GM12878 (cell line): Measurements from ENCODE around the gene MYOM1. TPM values are rescaled to one million over a fixed set of nuclear protein-coding genes. Genes with fewer than 3 reads are reported as not detected.

ENCODE experiments used
- ATAC-seq: fragments of 200-7000 bp; cut with Tn5 transposase; 3 replicates; pipeline ENCODE4 v1.9.1; 2020; ENCODE audit warnings: mild to moderate bottlenecking, moderate library complexity
- BruUV-seq: library from RNA; stranded (reverse); fragments of 400-500 nt; replicated peaks from 2 replicates; lab custom pipeline; 2021; lab: Mats Ljungman, UMichigan
- CTCF ChIA-PET: fragments of 300-600 bp; sonication (Branson Sonifier 250); formaldehyde crosslinking; extraction: SDS; loops from one replicate; lab custom pipeline; 2021; ENCODE audit warnings: inconsistent platforms; lab: Yijun Ruan, JAX
- POLR2A ChIA-PET: fragments of 350-600 bp; formaldehyde crosslinking; extraction: SDS; loops from one replicate; lab custom pipeline; 2021; ENCODE audit warnings: inconsistent platforms; lab: Charles Lee
- RAD21 ChIA-PET: fragments of 300-600 bp; sonication (Branson Sonifier 250); formaldehyde crosslinking; loops from one replicate; lab custom pipeline; 2023; ENCODE audit warnings: antibody characterized with exemption; ENCODE audit not compliant: unreplicated experiment; lab: Charles Lee
- SMC1A ChIA-PET: fragments of 300-600 bp; sonication (Branson Sonifier 250); formaldehyde crosslinking; loops from one replicate; lab custom pipeline; 2023; ENCODE audit not compliant: unreplicated experiment, uncharacterized antibody; lab: Charles Lee
- DNase-seq: peaks from one replicate; pipeline ENCODE4 v3.0.0-alpha.2; 2011; ENCODE audit warnings: low read depth, low spot score
- FAIRE-seq: peaks from 3 replicates; lab custom pipeline; 2011; peaks lifted over from hg19 to GRCh38; lab: Jason Lieb, UNC
- H2AFZ ChIP-seq: 2 replicates; pipeline ENCODE4 v1.6.0; 2011; ENCODE audit warnings: low read depth, low read length, control low read depth; ENCODE audit not compliant: control insufficient read depth
- H3K27ac ChIP-seq: 2 replicates; pipeline ENCODE4 v1.5.1; 2011; ENCODE audit warnings: control low read depth; ENCODE audit not compliant: control insufficient read depth, insufficient read depth
- H3K27me3 ChIP-seq, 2 experiments: replicated peaks in 1 of 2; 2 replicates each; pipeline versions ENCODE4 v1.6.0 to v1.6.1; 2011; ENCODE audit warnings: low read length in 1 of 2; ENCODE audit not compliant: control insufficient read depth in 2 of 2, insufficient read depth in 2 of 2
- H3K36me3 ChIP-seq, 2 experiments: 2 replicates each; pipeline ENCODE4 v1.5.1; 2011; ENCODE audit warnings: low read length in 1 of 2; ENCODE audit not compliant: control insufficient read depth in 2 of 2, insufficient read depth in 2 of 2
- H3K4me1 ChIP-seq: 2 replicates; pipeline ENCODE4 v1.6.1; 2011; ENCODE audit warnings: mild to moderate bottlenecking, low read length, moderate library complexity, mixed read lengths; ENCODE audit not compliant: control insufficient read depth, insufficient read depth
- H3K4me2 ChIP-seq: 2 replicates; pipeline ENCODE4 v1.6.0; 2011; ENCODE audit warnings: control low read depth; ENCODE audit not compliant: control insufficient read depth, insufficient read depth
- H3K4me3 ChIP-seq: fragments of 200-600 bp; sonication (generic); 2 replicates; pipeline ENCODE4 v1.5.1; 2016
- H3K79me2 ChIP-seq: 2 replicates; pipeline ENCODE4 v1.6.0; 2011; ENCODE audit warnings: low read length; ENCODE audit not compliant: control insufficient read depth, insufficient read depth
- H3K9ac ChIP-seq: 2 replicates; pipeline ENCODE4 v1.8.0; 2011; ENCODE audit warnings: low read length, control low read depth, mixed read lengths; ENCODE audit not compliant: control insufficient read depth, insufficient read depth
- H3K9me3 ChIP-seq: replicated peaks from 3 replicates; pipeline ENCODE4 v1.5.1; 2011; ENCODE audit warnings: mild to moderate bottlenecking, low read length; ENCODE audit not compliant: control insufficient read depth, insufficient read depth
- H4K20me1 ChIP-seq: 2 replicates; pipeline ENCODE4 v1.6.0; 2011; ENCODE audit not compliant: control insufficient read depth, insufficient read depth
- CBFB ChIP-seq: IDR thresholded peaks from 2 replicates; pipeline ENCODE4 v1.6.1; 2016; ENCODE audit warnings: antibody characterized with exemption, low read depth
- CHD4 ChIP-seq: fragments of 200-600 bp; sonication (generic); IDR thresholded peaks from 2 replicates; pipeline ENCODE4 v1.6.1; 2016; ENCODE audit warnings: mild to moderate bottlenecking
- KAT2A ChIP-seq: conservative IDR thresholded peaks from 2 replicates; pipeline ENCODE4 v1.6.1; 2011; ENCODE audit warnings: low read depth, low read length; ENCODE audit not compliant: control insufficient read depth
- MAX ChIP-seq: IDR thresholded peaks from 2 replicates; pipeline ENCODE4 v1.6.1; 2012; ENCODE audit warnings: low read depth, low read length, improper control_type of control experiment
- NFYB ChIP-seq: IDR thresholded peaks from 2 replicates; pipeline ENCODE4 v1.6.1; 2011; ENCODE audit warnings: low read depth, mild to moderate bottlenecking, low read length, improper control_type of control experiment, moderate library complexity; ENCODE audit not compliant: insufficient read depth
- PML ChIP-seq: IDR thresholded peaks from 2 replicates; pipeline ENCODE4 v1.6.1; 2012; ENCODE audit warnings: low read length, inconsistent platforms
- RAD51 ChIP-seq: fragments of 450-650 bp; IDR thresholded peaks from 2 replicates; pipeline ENCODE4 v1.6.1; 2016; ENCODE audit warnings: moderate library complexity, mild to moderate bottlenecking, inconsistent platforms
- RELA ChIP-seq: fragments of 450-650 bp; IDR thresholded peaks from 2 replicates; pipeline ENCODE4 v1.8.0; 2014; ENCODE audit warnings: borderline replicate concordance; ENCODE audit not compliant: partially characterized antibody
- SIX5 ChIP-seq: IDR thresholded peaks from 2 replicates; pipeline ENCODE4 v1.6.1; 2011; ENCODE audit warnings: mild to moderate bottlenecking, low read depth, low read length, moderate library complexity; ENCODE audit not compliant: severe bottlenecking
- SMARCA5 ChIP-seq: fragments of 450-650 bp; IDR thresholded peaks from 2 replicates; pipeline ENCODE4 v1.6.1; 2017; ENCODE audit warnings: mild to moderate bottlenecking
- SMC3 ChIP-seq: IDR thresholded peaks from 2 replicates; pipeline ENCODE4 v1.6.1; 2011; ENCODE audit warnings: low read length, improper control_type of control experiment, borderline replicate concordance
- TBL1XR1 ChIP-seq: IDR thresholded peaks from 2 replicates; pipeline ENCODE4 v1.6.1; 2012; ENCODE audit warnings: low read depth, low read length, improper control_type of control experiment
- ZNF207 ChIP-seq: fragments of 450-650 bp; IDR thresholded peaks from 2 replicates; pipeline ENCODE4 v1.6.1; 2014; ENCODE audit warnings: antibody characterized with exemption, mild to moderate bottlenecking, borderline replicate concordance
- WGBS: methylation state at CpG from one replicate; pipeline ENCODE4 v1.1.6; 2016; ENCODE audit warnings: low lambda C conversion rate; ENCODE audit not compliant: insufficient replicate concordance, insufficient coverage; ENCODE audit errors: missing lambda C conversion rate; 5-methylcytosine and 5-hydroxymethylcytosine counted together
- in situ Hi-C: fragments of 300-500 bp; cut with MboI; formaldehyde crosslinking; loops from 9 replicates; pipeline ENCODE4 v1.14.3; 2018; ENCODE audit warnings: mixed read lengths
- intact Hi-C: fragments of 100-400 bp; cut with micrococcal nuclease; formaldehyde crosslinking; loops from one replicate; pipeline ENCODE4 v1.14.2; 2022; ENCODE audit not compliant: unreplicated experiment
- polyA plus RNA-seq, 11 experiments: library from polyadenylated mRNA; depleted of rRNA in 4 of 11; unstranded in 6 of 11; stranded (reverse) in 5 of 11; fragments of >200 nt; fragmentation: Nextera tagmentation in 4 of 11; fragmentation: Illumina TruSeq in 1 of 11; extraction: Ambion mirVana in 4 of 11; extraction: Trizol in 1 of 11; gene quantifications; 1 replicate in 1 of 11; 2 replicates in 10 of 11; pipeline versions ENCODE4 v1.2.1 to v1.2.3, GENCODE V29; 2011 to 2016; ENCODE audit warnings: inconsistent platforms in 2 of 11, missing spikeins in 2 of 11, low read depth in 1 of 11
- total RNA-seq, 4 experiments: library from RNA; depleted of rRNA in 3 of 4; stranded (reverse); fragments of >200 nt in 3 of 4; fragmentation: Illumina TruSeq in 1 of 4; extraction: Trizol in 1 of 4; gene quantifications; 2 replicates each; pipeline versions ENCODE4 v1.2.1 to v1.2.3, GENCODE V29; 2013 to 2021

Gene MYOM1
- total and polyA plus RNA-seq, 10 of the 15 experiments (the other 5 are each of a cell fraction or from before 2014, with no cell fraction given), result 0.06 to 1.0 (median 0.57) TPM

- POLR2A ChIA-PET, result no interaction called here
- WGBS, result 43% methylated on average over 2 of the region's 2 CpGs
- RAD21 ChIA-PET, result no interaction called here
- H2AFZ ChIP-seq, result no peak overlapping the region
- 0 out of 2 replicates have a peak, but pooled peaks cover 2% of the 10 kb centered on the region for H3K4me1 ChIP-seq
- H3K4me3 ChIP-seq, result no peak overlapping the region
- no peaks in the 10 kb centered on the region for H3K9me3 ChIP-seq
- no peaks in the 10 kb centered on the region for H3K79me2 ChIP-seq
- FAIRE-seq, result no peak
- intact Hi-C loops (no loop called here), in situ Hi-C loops (no loop called here)
- no peaks in the 10 kb centered on the region for H4K20me1 ChIP-seq
- no peaks in the 10 kb centered on the region for H3K36me3 ChIP-seq
- no peak overlapping the region for H3K4me2 ChIP-seq
- no peak for ATAC-seq
- no TSS peak for BruUV-seq
- no peak for DNase-seq
- H3K27ac ChIP-seq, result no peak overlapping the region
- H3K9ac ChIP-seq, result no peak overlapping the region
- H3K27me3 ChIP-seq, result no peaks in the 10 kb centered on the region
- SMC1A ChIA-PET, result interaction anchor here (1.1 kb wide), 2 partner anchors 9 to 83 kb away, joined by 3 to 4 read pairs; no protein-coding TSS in a partner anchor
- CTCF ChIA-PET, result interaction anchor here (1.9 to 2.3 kb wide), 2 partner anchors 20 to 27 kb away, joined by 6 to 8 read pairs; no protein-coding TSS in a partner anchor
- TF ChIP-seq CBFB (no peak), RAD51 (no peak), KAT2A (no peak), RELA (no peak), SIX5 (no peak), TBL1XR1 (no peak), SMC3 (no peak), SMARCA5 (no peak), ZNF207 (no peak), MAX (no peak), PML (no peak), NFYB (no peak), CHD4 (no peak)
These were observed 949 bp downstream of the MYOM1 start for GRCh38 chr18:3218819-3219218.
